Stimulated activated CD4-positive, alpha-beta T cell treated with anti-CD3 and anti-CD28 coated beads, Interleukin-12 subunit alpha, Interleukin-12 subunit beta, amount 100 ng/mL, for 24 hours (primary cell): Measurements from ENCODE around the gene CA5A.

Experiments used
- DNase-seq, 2 experiments: peaks; one replicate each; pipeline ENCODE4 v3.0.0-alpha.2; 2020; ENCODE audit warnings: low read depth in 2 of 2

The CA5A gene

GRCh38 chr16:87963400-87963799, 27.1 kb upstream of the CA5A start:
- DNase-seq = peak; percentile 52 to 56

- no peak for DNase-seq
These were observed 25.3 kb upstream of the CA5A start for GRCh38 chr16:87961623-87962022.

- DNase-seq = no peak
These were observed 24.5 kb upstream of the CA5A start for GRCh38 chr16:87960852-87961251.

- DNase-seq = no peak
These were observed 24.0 kb upstream of the CA5A start for GRCh38 chr16:87960296-87960695.

GRCh38 chr16:87959391-87959990, 23.2 kb upstream of the CA5A start:
- DNase-seq = no peak

GRCh38 chr16:87958632-87959031, 22.3 kb upstream of the CA5A start:
- DNase-seq = no peak

GRCh38 chr16:87957296-87958094, 21.2 kb upstream of the CA5A start:
- DNase-seq = no peak

GRCh38 chr16:87956365-87957231, 20.3 kb upstream of the CA5A start:
- peak; percentile 49 to 60 for DNase-seq

GRCh38 chr16:87956098-87956364, 19.7 kb upstream of the CA5A start:
- DNase-seq = no peak

GRCh38 chr16:87955302-87956097, 19.2 kb upstream of the CA5A start:
- no peak for DNase-seq

- DNase-seq = no peak
These were observed 18.5 kb upstream of the CA5A start for GRCh38 chr16:87954826-87955225.

GRCh38 chr16:87954361-87954760, 18.0 kb upstream of the CA5A start:
- no peak for DNase-seq

- DNase-seq = no peak
These were observed 17.2 kb upstream of the CA5A start for GRCh38 chr16:87953308-87954215.

GRCh38 chr16:87952751-87953150, 16.4 kb upstream of the CA5A start:
- DNase-seq = no peak

- no peak for DNase-seq
These were observed 15.5 kb upstream of the CA5A start for GRCh38 chr16:87951552-87952538.

- DNase-seq = peak; percentile 91 to 92
These were observed 14.6 kb upstream of the CA5A start, which contains the start of gene BANP for GRCh38 chr16:87950765-87951551. Gene BANP, plus strand, starts transcription at chr16:87951434. Its CDS starts 23,682 bp downstream, at chr16:87975116.

GRCh38 chr16:87949071-87949744, 12.9 kb upstream of the CA5A start:
- DNase-seq = no peak

- DNase-seq = no peak
These were observed 12.4 kb upstream of the CA5A start for GRCh38 chr16:87948735-87949070.
